Hematopoietic multipotent progenitor cell treated with erythropoietin and hydrocortisone succinate and interleukin-3 and kit ligand, for 15 days (in vitro differentiated cells): Measurements from ENCODE around the gene IRF2BP2.

Experiments used
- DNase-seq: peaks from one replicate; pipeline ENCODE4 v3.0.0-alpha.2; 2015; ENCODE audit warnings: low spot score

IRF2BP2 gene

GRCh38 chr1:234583755-234584419 is 26.1 kb downstream of the IRF2BP2 start:
- DNase-seq: peak; percentile 80

GRCh38 chr1:234582681-234583301 is 27.2 kb downstream of the IRF2BP2 start:
- no peak for DNase-seq

GRCh38 chr1:234582186-234582585 is 27.8 kb downstream of the IRF2BP2 start:
- DNase-seq: no peak

GRCh38 chr1:234581063-234581714 is 28.8 kb downstream of the IRF2BP2 start:
- no peak for DNase-seq

GRCh38 chr1:234579967-234580366 is 30.0 kb downstream of the IRF2BP2 start:
- peak; percentile 51 for DNase-seq

GRCh38 chr1:234578735-234579134 is 31.2 kb downstream of the IRF2BP2 start:
- DNase-seq: no peak

- no peak for DNase-seq
These were observed 31.9 kb downstream of the IRF2BP2 start for GRCh38 chr1:234578087-234578486.

- DNase-seq: no peak
These were observed 36.2 kb downstream of the IRF2BP2 start for GRCh38 chr1:234573711-234574299.

- DNase-seq: no peak
These were observed 37.0 kb downstream of the IRF2BP2 start for GRCh38 chr1:234572966-234573365.

- no peak for DNase-seq
These were observed 38.3 kb downstream of the IRF2BP2 start for GRCh38 chr1:234571702-234572101.

- DNase-seq: no peak
These were observed 39.5 kb downstream of the IRF2BP2 start for GRCh38 chr1:234570329-234571120.

- DNase-seq: no peak
These were observed 41.6 kb downstream of the IRF2BP2 start for GRCh38 chr1:234568345-234568744.

GRCh38 chr1:234565132-234565531 is 44.8 kb downstream of the IRF2BP2 start:
- DNase-seq: no peak

GRCh38 chr1:234564035-234565029 is 45.6 kb downstream of the IRF2BP2 start:
- DNase-seq: no peak

GRCh38 chr1:234562334-234562733 is 47.6 kb downstream of the IRF2BP2 start:
- no peak for DNase-seq

GRCh38 chr1:234561319-234561718 is 48.7 kb downstream of the IRF2BP2 start:
- DNase-seq: no peak

GRCh38 chr1:234559902-234560676 is 49.9 kb downstream of the IRF2BP2 start:
- DNase-seq: no peak

GRCh38 chr1:234559152-234559901 is 50.7 kb downstream of the IRF2BP2 start:
- peak; percentile 32 for DNase-seq

GRCh38 chr1:234558330-234558836 is 51.6 kb downstream of the IRF2BP2 start:
- peak; percentile 39 for DNase-seq
